Type B pancreatic cell (in vitro differentiated cells): Measurements from ENCODE around the gene DIP2A. TPM values are rescaled to one million over a fixed set of nuclear protein-coding genes. Genes with fewer than 3 reads are reported as not detected.
"Not testable (repeated sequence)": the region's sequence is repeated elsewhere in the genome, so short reads cannot be mapped to it uniquely, and the experiment has no call there.

Experiments used
- DNase-seq: peaks from one replicate; pipeline ENCODE4 v3.0.0; 2021; ENCODE audit warnings: mixed read lengths; ENCODE audit not compliant: unreplicated experiment; ENCODE audit errors: extremely low spot score
- H3K27ac Mint-ChIP-seq: 2 replicates; pipeline ENCODE4 v1.8.0; 2021; ENCODE audit warnings: mild to moderate bottlenecking, mixed read lengths
- H3K27me3 Mint-ChIP-seq: 2 replicates; pipeline ENCODE4 v1.8.0; 2021; ENCODE audit warnings: mixed read lengths
- H3K36me3 Mint-ChIP-seq: 2 replicates; pipeline ENCODE4 v1.8.0; 2021; ENCODE audit warnings: mixed read lengths
- H3K4me1 Mint-ChIP-seq: one replicate; pipeline ENCODE4 v1.8.0; 2021; ENCODE audit warnings: mixed read lengths; ENCODE audit not compliant: unreplicated experiment
- H3K4me3 Mint-ChIP-seq: 2 replicates; pipeline ENCODE4 v1.8.0; 2021; ENCODE audit warnings: mild to moderate bottlenecking, mixed read lengths
- H3K9me3 Mint-ChIP-seq: 2 replicates; pipeline ENCODE4 v1.8.0; 2021; ENCODE audit warnings: mixed read lengths
- total RNA-seq: library from RNA; stranded (reverse); gene quantifications from 2 replicates; pipeline ENCODE4 v1.2.1, GENCODE V29; 2021; ENCODE audit warnings: low replicate concordance
- TF ChIP-seq, protein P1 (sequence below): fragments of 200-600 bp; sonication (generic); conservative IDR thresholded peaks from 2 replicates; pipeline ENCODE4 v1.5.0; 2021; ENCODE audit warnings: antibody characterized with exemption, mild to moderate bottlenecking

Gene DIP2A
- total RNA-seq, 1 donor from 2014 or later: 49.4 TPM

GRCh38 chr21:46461909-46462308 lies 3.2 kb downstream of the DIP2A start:
- H3K4me3 Mint-ChIP-seq: no peak overlapping the region
- peaks cover 14% of the 10 kb centered on the region for H3K4me1 Mint-ChIP-seq
- no peak overlapping the region for H3K27ac Mint-ChIP-seq
- H3K9me3 Mint-ChIP-seq: no peaks in the 10 kb centered on the region
- peaks cover 9% of the 10 kb centered on the region for H3K36me3 Mint-ChIP-seq
- no peak for DNase-seq
- no peaks in the 10 kb centered on the region for H3K27me3 Mint-ChIP-seq
- TF ChIP-seq, protein P1, sequence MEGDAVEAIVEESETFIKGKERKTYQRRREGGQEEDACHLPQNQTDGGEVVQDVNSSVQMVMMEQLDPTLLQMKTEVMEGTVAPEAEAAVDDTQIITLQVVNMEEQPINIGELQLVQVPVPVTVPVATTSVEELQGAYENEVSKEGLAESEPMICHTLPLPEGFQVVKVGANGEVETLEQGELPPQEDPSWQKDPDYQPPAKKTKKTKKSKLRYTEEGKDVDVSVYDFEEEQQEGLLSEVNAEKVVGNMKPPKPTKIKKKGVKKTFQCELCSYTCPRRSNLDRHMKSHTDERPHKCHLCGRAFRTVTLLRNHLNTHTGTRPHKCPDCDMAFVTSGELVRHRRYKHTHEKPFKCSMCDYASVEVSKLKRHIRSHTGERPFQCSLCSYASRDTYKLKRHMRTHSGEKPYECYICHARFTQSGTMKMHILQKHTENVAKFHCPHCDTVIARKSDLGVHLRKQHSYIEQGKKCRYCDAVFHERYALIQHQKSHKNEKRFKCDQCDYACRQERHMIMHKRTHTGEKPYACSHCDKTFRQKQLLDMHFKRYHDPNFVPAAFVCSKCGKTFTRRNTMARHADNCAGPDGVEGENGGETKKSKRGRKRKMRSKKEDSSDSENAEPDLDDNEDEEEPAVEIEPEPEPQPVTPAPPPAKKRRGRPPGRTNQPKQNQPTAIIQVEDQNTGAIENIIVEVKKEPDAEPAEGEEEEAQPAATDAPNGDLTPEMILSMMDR: no peak

DNA sequence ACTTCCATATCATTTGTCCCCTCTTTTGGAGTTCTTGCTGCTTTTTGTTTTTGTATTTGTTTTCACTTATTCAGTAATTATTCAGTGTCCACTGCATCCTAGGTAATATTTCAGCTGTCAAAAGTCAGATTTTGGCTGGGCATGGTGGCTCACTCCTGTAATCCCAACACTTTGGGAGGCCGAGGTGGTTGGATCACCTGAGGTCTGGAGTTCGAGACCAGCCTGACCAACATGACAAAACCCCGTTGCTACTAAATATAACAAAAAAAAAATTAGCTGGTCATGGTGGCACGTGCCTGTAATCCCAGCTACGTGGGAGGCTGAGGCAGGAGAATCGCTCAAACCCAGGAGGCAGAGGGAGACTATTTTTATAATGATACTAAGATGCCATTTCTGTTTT lies 6.5 kb downstream of the DIP2A start:
- H3K4me1 Mint-ChIP-seq, H3K27ac Mint-ChIP-seq: not testable (repeated sequence)

GRCh38 chr21:46465651-46466050 lies 7.0 kb downstream of the DIP2A start:
- Mint-ChIP-seq H3K9me3 (no peaks in the 10 kb centered on the region), H3K27me3 (no peaks in the 10 kb centered on the region), H3K4me1 (peaks cover 8% of the 10 kb centered on the region), H3K27ac (no peak overlapping the region), H3K4me3 (no peak overlapping the region), H3K36me3 (peaks cover 9% of the 10 kb centered on the region)
- TF ChIP-seq, protein P1: no peak
- no peak for DNase-seq

More for the DNA sequence above, 6.5 kb downstream of the DIP2A start:
- not testable (repeated sequence) for H3K9me3 Mint-ChIP-seq, H3K36me3 Mint-ChIP-seq, H3K27me3 Mint-ChIP-seq, DNase-seq, H3K4me3 Mint-ChIP-seq

GRCh38 chr21:46468108-46468774 lies 9.6 kb downstream of the DIP2A start:
- peaks cover 5% of the 10 kb centered on the region for H3K4me1 Mint-ChIP-seq
- no peak overlapping the region for H3K4me3 Mint-ChIP-seq
- peaks cover 2% of the 10 kb centered on the region for H3K36me3 Mint-ChIP-seq
- no peaks in the 10 kb centered on the region for H3K9me3 Mint-ChIP-seq
- H3K27me3 Mint-ChIP-seq: no peaks in the 10 kb centered on the region
- TF ChIP-seq, protein P1: no peak
- H3K27ac Mint-ChIP-seq: no peak overlapping the region
- DNase-seq: no peak

- TF ChIP-seq, protein P1: no peak
- Mint-ChIP-seq H3K27ac (no peak overlapping the region), H3K4me3 (no peak overlapping the region), H3K4me1 (peaks cover 5% of the 10 kb centered on the region), H3K36me3 (peaks cover 3% of the 10 kb centered on the region), H3K9me3 (no peaks in the 10 kb centered on the region), H3K27me3 (no peaks in the 10 kb centered on the region)
- DNase-seq: no peak
Measured at GRCh38 chr21:46469275-46469674, 10.6 kb downstream of the DIP2A start.

DNA sequence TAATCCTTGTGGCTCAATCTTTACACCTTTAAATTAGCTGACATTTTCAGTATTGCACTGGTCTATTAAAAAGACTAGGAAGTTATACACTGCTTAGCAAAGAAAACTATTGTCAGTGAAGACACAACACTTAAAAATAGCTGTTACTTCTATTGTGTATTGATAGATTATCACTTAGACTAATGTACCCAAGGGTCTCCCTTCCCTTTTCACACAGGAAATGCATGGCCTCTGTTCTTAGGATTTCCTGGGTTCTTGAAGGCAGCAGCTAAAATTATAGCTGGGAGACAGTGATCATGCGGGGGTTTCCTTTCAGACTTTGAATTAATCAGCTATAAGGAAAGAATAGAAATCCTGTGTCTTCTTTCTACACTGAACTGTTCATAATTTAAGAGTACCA lies 12.8 kb downstream of the DIP2A start:
- TF ChIP-seq, protein P1: no peak
- Mint-ChIP-seq H3K4me3 (no peak overlapping the region), H3K27me3 (no peaks in the 10 kb centered on the region), H3K36me3 (peaks cover 8% of the 10 kb centered on the region), H3K4me1 (peaks cover 5% of the 10 kb centered on the region), H3K27ac (no peak overlapping the region), H3K9me3 (peaks cover 4% of the 10 kb centered on the region)
- no peak for DNase-seq
